NCI-H748 (cell line): Measurements from ENCODE around the gene CPSF3.
A peak's percentile ranks its signal among the peaks of the same experiment; 100 is the strongest.

Experiments used
- DNase-seq: peaks from one replicate; lab custom pipeline; 2025; ENCODE audit not compliant: unreplicated experiment; lab: John Stamatoyannopoulos, UW

The CPSF3 gene

DNA sequence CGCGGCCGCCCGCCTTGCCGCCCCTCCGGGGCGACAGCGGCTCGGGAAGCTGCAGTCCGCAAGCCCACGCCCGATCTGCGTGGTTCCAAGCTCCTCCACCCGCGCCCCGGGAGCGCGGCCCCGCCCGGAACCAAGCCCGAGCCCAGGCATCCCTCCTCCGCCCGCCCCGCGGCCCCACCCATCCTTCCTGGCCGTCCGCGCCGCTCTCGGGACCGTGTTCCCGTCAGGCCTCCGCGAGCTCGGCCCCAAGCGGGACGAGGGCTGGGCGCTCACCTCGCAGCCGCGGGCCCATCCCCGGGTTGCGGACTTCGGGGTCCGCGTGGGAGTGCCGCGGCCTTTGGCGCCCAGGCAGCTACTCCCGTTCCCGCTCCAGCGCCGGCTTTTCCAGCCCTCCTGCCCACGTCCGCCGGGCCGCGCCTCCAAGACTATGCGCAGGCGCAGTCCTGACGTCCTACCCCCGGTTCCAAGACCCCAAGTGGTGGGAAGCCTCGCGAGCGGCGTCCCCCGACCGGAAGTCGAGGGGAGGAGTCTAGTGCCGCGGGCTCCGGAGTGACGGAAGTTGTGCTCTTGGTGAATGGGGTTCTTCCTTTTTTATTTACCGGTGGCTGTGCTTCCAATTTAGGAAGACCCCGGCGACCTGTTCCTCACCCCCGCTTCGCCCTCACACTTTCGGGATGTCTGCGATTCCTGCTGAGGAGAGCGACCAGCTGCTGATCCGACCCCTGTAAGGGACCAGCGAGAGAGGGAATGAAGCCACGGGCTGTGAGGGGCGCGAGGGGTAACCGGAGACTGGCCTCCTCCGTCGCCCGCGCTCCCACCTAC is at the start of gene CPSF3, which contains the start of gene ITGB1BP1:
TSS of gene CPSF3 (plus strand) at position 555 of the 822 bp plus-strand sequence. CDS start at position 675, 120 bp downstream.
TSS of gene ITGB1BP1 (minus strand) at position 429 of the 822 bp plus-strand sequence. CDS start 4,831 bp downstream, outside the sequence.
- DNase-seq = peak; percentile 98

DNA sequence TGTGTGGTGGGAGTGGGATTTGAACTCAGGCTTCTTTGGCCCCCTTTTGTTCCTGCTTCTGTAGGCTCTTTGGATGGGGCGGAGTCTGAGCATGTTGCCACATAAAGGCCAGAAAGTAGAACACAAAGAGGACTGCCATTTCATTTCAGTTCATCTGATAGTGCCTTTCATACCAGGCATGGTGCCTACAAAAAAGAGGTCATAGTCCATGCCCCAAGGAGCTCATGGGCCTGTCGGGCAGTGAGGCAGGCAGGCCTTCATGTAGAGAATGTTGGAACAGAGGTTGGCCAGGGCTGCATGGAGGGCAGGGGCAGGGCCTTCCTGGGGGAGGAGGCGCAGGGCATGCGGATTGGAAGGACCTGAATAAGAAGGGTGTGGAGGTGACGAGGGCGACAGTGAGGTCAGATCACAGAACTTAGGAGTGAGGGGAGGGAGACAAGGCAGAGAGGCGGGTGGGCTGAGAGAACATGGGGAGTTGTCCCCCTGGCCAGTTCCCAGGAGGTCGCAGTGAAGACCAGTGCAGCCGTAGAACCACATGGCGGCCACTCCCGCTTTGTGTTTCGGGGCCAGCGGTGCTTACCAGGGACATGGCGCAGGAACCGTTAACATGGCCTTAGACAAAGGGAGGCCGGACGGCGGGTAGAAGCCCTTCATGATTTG is 49.3 kb upstream of the CPSF3 start:
- no peak for DNase-seq

DNA sequence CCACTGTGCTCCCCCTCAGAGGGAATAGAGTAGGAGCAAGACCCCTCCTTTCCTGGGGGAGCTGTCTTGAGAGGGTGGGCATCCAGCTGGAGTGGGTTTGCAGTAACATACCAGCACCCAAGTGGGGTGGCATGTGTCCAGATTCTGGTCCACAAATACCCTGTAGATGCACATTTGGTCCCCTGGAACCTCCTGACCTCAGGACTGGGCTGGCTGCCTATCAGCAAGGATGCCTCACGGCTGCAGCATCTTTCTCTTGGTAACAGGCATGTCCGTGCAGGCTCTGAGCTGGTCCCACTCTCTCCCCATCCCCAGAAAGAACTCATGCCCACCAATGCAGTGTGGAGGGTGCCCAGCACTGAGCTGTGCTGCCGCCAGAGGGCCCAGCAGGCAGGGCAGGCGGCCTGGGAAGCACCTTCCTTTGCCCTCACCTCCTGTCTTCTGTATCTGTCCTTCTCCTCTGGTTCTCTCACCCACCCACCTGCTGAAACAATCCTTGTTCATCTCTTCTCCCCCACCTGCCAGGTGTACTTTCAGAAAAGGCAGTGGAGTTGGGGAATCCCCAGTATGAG is 47.5 kb upstream of the CPSF3 start:
- DNase-seq = no peak

DNA sequence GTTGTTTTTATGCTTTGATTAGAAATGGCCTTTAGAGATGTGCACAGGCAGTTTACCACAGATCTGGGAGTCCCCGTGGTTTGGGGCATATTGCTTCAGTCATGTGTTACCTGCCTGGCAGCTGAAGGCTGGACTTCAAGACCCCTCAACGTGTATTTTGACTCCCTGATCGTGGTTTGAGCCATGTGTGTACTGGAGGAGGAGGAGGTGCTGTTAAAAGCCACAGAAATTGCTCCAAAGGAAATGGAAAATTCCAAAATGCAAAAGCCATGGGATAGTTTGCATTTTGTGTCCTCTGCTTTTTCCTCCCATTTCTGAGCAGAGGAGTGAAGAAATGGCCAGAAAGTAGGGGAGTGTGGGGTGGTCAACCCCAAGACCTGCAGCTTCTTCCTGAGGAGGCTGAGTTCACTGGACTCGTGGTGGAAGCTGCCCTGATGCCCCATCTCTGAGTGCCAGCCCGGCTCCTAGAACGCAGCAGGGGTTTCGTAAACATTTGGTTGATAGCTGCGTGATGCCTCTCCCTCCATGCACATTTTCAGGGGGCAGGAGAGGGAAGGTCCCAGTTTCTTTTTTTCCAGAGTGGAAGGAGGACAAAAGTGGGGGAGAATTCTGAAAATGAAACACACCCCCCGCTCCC is 45.9 kb upstream of the CPSF3 start:
- no peak for DNase-seq

DNA sequence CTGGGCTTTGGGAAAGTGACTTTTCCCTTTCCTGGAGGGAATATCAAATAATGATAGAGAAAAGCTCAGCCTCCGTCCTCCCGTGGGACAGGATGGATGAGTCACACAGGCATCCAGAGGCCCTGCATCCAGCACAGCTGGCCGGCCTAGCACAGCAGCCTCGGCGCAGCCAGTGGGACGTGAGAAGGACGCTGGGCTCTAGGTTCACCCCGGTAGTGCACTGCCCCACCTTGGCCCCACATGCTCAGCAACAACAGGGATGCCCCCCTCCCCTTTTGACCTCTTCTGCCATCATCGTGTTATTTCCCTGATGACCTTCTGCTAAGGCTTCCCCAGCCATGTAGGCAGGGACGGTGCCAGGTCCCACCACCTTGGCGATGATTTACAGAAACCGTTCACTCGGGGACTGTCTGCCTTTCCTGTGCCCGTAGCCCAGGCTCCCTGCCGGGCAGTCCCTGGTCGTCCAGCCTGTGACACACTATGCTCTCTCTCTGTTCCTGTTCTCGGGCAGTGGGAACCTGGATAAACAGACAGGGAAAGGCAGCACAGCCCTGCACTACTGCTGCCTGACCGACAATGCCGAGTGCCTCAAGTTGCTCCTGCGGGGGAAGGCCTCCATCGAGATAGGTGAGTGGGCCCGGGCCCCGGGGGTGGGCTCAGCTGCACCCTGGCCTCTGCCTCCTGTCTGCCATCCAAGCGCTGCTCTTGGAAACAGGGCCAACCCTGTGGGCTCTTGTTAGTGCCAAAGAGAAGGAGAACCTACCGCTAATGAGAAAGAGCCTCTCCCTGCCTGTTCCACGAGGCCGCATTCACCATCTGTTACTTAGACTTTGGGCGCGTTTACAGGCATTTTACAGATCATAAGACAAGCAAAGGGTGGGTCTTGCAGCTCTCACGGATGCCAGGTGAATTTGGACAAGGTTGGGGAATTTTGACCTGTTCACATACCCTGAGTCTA is 44.7 kb upstream of the CPSF3 start:
- DNase-seq = no peak

DNA sequence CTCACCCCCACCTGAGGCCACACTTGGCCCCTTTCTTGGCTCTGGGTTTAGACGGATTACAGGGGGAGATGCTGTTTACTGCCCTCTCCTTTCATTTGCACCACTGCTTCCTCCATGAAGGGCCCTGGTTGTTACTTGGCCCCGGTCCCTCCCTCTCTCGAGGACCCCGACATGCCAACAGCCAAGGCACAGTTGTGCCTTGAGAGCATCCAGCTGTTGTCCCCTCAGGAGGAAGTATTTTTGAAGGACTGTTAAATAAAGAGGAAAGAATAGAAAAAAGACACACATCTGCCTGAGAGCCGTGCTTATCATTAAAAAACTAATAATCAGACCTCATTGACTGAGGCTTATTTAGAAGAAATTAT is 44.1 kb upstream of the CPSF3 start:
- no peak for DNase-seq

DNA sequence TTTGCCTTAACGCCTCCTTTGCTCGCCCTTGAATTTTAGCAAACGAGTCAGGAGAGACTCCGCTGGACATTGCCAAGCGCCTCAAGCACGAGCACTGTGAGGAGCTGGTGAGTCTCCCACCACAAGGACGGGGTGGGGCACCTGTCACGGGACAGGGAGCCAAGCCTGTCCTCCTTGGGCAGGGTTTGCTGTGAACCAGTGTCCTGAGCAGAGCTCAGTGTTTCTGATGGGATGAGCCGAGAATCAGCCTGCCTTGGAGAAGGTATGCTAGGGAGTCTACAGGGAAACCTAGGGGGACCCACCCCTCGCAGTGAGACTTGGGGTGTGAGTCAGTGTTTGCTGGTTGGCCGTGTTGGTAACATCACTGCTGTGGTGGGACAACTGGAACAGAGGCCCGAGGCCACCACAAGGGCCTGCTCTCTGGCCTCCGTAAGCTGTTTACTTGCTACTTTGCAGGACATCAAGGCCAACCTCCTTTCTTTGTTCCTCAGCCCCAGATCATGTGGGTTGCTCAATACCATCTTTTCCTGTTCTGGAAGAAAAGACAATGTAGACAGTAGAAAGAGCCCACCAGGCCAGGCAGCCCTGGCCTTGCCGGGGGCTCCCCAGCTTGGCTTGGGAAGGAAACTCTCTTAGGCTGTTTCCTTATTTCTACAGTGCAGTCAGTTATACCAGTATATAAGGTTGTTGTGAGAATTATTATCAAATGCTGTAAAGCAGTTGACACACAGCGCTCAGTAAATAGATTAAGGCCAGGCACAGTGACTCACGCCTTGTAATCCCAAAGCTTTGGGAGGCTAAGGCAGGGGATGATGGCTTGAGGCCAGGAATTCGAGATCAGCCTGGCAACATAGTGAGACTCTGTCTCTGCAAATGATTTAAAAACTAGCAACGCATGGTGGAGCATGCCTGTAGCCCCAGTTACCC is 42.5 kb upstream of the CPSF3 start:
- no peak for DNase-seq

DNA sequence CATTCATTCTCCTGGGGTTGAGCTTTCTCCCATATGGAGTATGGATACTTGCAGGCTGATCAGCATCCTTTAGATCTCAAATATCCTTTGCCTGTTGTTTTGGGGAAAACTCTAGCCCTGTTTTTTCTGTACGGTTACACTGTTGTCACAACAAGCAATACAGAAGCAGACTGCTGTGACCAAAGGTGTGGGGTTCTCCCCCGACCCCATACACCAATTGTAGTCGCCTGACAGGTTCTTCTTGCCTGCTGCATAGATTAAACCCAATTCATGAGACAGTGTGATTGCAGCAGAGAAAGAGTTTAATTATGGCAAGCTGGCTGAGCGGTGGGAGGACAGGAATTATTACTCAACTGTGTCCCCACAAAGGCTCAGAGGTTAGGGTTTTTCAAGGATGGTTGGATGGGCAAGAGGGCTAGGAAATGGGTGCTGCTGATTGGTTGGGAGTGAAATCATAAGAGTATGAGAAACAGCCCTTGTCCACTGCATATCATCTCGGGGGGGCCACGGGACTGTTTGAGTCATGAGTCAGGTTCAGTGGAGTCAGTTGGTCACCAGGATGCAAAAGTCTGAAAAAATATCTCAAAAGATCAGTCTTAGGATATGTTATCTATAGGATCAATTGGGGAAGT is 40.7 kb upstream of the CPSF3 start:
- no peak for DNase-seq

DNA sequence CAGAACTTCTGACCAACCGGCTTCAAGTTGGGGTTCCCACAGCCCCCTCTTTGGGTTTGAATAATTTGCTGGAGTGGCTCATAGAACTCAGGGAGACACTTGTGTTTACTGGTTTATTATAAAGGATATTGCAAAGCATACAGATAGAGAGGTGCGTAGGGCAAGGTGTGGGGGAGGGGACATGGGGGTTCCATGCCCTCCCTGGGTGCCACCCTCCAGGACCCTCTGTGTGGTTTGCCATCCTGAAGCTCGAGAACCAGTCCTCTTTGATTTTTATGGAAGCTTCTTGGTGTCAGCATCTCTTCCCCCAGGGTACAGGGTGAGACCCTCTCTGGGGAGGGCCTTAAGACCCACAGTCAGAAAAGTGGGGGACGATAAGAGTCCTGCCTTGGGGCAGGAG is 38.9 kb upstream of the CPSF3 start:
- DNase-seq = no peak

DNA sequence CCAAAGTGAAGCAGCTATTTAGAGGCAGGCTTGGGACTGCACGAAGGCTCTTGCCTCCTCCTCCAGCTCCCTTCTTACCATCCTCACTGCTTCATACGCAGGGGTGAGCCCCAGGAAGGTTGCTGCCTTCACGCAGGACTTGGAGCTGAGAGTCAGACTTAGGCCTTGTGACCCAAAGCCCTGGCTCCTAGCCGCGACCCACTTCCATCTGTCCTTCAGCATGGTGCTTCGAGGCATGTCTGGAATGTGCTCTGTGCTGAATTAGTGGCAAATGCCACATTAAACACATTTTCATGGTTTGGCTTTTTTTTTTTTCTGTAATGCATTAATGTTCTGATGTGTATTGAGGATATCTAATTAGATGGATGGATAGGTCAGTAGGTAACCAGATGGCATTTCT is 37.6 kb upstream of the CPSF3 start:
- DNase-seq = no peak

DNA sequence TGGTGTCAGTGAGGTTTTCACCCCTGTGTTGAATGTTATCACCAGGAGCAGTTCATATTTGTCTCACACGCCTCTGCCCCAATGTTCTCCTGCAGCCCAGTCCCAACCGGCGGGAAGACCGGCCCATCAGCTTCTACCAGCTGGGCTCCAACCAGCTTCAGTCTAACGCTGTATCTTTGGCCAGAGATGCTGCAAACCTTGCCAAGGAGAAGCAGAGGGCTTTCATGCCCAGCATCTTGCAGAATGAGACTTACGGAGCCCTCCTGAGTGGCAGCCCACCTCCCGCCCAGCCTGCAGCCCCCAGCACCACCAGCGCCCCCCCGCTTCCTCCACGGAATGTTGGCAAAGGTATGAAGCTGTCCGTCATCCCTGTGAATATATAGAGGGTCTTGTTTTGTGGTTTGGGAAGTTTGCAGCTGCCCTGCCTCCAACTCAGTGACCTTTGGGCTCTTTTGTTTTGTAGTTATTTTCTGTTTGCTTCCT is 35.2 kb upstream of the CPSF3 start:
- no peak for DNase-seq

DNA sequence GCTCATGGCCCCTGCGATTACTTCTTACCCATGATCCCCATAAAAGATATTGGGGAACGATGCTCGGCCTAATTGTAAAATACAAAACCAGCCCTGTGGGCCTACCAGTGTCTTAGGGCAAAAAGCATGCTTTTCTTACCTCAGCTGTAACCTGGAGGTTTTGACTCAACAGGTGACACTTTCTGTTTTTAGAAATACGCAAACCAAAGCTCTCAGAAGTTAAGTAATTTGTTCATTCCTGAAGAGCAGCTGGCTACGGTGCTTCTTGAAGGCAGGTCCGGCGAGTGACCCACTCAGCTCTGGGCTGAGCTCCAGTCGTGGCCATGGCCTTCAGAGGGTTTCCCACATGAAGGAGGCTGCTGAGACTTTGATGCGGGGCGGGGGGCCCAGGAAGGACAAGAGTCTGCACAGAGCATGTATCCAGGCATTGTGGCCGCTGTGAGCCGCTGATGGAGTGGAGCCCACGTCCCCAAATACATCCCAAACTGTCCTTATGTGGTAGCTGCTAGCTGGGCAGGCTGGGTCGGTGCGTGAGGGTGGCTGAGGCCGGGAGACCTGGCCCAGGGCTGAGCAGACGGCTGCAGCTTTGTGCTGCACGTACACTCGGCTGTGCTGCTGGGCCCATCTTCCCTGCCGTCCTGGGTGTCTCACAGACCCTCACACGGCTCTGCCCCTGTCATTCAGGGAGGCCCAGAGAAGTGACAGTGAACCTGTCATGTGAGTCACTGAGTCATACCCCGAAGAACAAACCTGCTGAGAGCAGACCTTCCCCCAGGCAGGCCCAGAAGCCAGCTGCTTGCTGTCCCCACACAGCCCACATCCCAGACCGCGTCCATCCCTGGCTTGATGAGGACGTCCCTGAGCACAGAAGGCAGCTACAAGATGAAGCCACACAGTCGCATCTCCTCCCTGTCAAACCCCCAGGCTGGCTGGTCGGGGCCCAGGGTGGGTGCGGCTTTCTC is 34.2 kb upstream of the CPSF3 start:
- DNase-seq = no peak

DNA sequence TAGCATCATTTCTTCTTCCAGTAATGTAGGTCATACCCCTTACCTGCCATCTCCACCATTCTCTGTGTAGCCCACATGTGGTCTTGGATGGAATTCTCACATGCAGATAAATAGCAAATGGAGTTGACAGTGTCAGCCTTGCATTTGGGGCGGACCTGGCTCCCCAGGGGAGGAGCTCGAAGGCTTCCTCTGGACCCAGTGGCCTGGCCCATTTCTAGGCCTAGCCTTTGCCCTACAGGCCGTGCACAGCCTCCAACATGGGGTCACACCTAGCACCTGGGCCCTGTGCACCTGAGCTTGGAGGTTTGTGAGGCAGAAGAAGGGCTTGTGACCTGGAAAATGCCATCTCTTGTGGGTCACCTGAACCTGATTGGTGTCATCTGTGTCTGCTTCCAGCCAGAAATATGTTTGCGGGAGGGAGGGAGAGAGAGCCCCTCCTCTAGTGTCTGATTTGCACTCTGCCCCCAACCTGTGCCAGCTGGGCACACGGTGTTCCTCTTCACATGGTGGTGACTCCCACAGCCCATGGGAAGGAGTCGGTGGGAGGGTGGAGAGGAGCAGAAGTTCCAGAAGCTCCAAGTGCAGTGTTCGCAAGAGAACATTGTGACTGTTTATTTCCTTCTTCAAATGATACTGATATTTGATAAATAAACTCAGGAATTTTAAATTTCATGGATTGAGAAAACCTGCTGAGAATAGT is 33.2 kb upstream of the CPSF3 start:
- DNase-seq = no peak

DNA sequence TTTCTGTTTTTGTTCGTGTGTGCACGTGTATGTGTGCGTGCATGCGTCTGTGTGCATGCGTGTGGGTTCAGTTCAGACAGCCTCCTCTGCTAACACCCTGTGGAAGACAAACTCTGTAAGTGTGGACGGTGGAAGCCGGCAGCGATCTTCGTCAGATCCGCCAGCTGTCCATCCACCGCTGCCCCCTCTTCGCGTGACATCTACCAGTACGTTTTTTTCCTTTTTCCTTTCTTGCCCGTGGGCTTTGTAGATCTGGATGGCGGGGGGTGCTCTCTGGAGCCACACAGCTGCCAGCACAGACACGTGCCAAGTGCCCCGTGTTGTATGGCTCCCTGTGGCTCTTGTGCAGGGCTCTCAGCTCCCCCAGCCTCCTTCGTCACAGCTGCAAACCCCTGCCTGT is 32.5 kb upstream of the CPSF3 start:
- no peak for DNase-seq

DNA sequence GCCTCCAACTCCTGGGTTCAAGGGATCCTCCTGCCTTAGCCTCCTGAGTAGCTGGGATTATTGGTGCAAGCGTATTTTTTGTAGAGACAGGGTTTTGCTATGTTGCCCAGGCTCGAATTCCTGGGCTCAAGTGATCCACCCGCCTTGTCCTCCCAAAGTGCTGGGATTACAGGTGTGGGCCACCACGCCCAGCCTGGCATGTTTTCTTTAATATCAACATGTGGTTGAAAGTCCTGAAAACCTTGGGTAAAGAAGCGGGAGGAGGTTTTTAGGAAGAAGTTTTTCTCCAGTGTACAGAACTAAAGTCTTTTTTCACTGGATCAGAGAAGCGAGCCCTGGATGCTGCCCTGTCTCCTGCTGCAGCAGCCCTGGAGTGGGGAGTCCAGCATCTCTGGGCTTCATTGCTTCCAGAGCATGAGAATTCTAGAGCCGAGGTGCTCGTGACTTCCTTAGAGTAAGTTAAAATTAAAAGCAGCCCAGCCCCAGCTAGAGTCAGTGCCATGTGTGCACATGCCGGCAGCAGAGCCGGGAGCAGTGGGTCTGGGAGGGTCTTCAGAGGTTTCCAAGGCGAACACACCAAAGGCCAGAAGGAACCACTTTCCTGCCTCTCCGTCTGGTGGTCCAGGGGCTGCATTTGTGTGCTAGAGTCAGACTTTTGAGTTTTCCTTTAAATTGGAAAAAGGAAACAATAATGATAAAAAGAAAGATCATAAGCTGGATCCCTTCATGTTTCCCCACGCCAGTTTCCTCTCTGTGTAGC is 31.3 kb upstream of the CPSF3 start:
- no peak for DNase-seq
